Measurements from ENCODE around the gene ZNF138.
A peak's percentile ranks its signal among the peaks of the same experiment; 100 is the strongest.

Gene ZNF138

DNA sequence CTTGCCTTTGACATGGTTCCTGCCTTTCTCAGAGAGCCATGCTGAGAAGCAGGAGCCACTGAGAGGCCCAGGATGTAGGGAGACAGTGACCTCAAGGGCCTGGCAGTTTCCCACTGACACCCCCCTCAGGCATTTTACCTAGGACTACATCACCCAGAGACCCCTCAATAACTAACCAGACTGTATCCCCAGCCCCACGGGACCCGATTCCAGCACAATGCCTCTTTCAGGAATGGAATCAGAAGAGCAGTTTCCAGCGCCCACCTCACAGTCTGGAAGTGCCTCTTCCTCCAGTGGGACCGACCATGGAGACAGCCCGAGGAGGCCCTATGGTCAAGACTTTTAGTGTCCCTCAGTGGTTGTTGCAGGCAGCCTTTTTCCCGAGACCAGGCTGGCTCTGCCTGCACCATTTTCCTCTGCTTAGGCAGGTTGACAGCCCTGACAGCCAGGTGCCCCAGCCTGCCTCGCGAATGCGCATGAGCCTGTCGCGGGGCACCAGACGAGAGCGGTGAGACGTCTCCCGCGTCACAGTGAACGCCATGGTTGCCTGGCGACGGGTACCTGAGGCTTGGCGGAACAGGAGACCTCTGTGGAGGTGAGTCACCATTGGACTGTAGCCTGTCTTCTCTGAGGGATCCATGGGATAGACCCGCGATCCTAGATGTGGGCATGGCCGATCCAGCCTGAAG lies 80.5 kb downstream of the ZNF138 start:
- DNase-seq (ENCODE audit: low spot score) (no peak), FAIRE-seq (no peak)

DNA sequence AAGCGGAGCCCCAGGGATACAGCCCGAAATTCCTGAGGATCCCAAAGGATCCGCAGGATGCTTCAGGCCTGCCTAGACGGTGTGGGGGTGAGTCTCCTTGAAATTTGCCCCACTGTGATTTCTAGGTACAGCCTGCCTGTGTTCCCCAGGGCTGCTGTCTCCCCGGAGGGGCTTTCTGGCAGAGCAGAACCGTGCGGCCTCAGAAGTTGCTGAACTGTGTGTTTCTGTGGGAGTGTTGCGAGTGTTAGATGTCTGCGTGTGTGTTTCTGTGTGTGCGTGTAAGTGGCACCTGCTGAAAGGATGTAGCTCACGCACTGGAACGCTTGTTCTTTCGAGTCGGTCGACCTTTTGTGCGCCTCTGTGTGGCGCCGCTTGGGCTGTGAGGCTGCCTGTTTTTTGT lies 81.0 kb downstream of the ZNF138 start:
- DNase-seq (ENCODE audit: low spot score) (no peak), FAIRE-seq (no peak)

DNA sequence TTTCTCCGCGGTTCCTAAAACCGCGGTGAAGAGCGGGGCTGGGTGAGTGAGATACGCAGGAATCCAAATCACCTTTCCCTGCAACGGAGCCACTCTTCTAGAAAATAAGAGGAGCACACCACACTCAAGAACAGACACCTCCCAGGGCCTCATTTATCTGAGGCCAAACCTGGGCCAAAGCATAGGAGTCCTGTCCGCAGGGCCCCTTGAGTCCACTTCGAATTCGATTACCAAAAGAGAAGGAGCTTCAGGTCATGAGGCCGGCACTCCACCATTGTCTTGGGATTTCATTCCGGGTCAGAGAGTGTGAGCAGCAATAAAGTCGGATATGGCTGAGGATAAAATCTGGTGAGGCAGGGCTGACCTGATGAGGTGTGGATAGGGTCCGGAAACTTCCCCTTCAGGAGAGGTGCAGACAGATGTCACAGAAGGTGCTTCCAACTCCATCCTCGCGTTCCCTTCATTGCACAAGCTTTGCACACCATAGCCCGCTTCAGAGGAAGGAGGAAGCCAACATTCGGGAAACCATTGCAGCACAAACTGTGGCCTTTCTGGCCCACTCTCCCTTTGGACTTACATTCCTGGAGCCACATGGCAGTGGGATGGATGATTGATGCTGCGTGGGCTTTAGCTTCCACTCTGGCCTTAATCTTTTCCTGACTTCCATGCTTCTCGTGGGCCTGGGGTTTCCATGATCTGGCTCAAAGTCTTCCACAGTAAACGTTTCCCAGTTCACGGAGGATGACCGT lies 81.6 kb downstream of the ZNF138 start:
- FAIRE-seq (no peak), DNase-seq (ENCODE audit: low spot score) (no peak)

DNA sequence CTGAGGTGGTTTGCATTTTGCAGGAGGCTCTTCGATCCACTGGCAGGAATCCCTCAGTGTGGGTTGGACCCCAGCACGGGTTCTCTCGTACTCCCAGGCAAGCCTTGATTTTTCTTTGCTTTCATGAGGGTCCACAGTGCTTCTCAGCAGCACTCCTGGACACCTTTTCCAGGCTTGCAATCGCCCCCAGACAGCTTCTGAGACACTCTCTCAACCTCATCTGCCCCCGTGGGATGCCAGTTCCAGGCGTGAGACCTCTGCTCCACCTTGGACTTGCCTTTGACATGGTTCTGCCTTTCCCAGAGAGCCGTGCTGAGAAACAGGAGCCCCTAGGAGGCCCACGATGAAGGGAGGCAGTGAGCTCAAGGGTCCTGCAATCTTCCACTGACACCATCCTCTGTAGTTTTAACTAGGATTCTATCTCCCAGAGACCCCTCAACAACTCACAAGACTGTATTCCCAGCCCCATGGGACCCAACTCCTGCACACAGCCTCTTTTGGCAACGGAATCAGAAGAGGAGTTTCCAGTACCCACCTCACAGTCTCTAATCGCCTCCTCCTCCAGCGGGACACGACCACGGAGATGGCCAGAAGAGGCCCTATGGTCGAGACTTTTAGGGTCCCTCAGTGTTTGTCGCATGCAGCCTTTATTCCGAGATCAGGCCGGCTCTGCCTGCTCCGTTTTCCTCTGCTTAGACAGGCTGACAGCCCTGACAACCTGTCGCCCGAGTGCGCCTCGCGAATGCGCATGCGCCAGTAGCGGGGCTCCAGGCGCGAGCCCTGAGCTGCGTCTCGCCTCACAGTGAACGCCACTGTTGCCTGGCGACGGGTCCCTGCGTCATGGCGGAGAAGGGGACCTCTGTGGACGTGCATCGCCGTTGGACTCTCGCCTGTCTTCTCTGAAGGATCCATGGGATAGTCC lies 82.8 kb downstream of the ZNF138 start:
- FAIRE-seq: no peak
- no peak for DNase-seq (ENCODE audit: low spot score)

DNA sequence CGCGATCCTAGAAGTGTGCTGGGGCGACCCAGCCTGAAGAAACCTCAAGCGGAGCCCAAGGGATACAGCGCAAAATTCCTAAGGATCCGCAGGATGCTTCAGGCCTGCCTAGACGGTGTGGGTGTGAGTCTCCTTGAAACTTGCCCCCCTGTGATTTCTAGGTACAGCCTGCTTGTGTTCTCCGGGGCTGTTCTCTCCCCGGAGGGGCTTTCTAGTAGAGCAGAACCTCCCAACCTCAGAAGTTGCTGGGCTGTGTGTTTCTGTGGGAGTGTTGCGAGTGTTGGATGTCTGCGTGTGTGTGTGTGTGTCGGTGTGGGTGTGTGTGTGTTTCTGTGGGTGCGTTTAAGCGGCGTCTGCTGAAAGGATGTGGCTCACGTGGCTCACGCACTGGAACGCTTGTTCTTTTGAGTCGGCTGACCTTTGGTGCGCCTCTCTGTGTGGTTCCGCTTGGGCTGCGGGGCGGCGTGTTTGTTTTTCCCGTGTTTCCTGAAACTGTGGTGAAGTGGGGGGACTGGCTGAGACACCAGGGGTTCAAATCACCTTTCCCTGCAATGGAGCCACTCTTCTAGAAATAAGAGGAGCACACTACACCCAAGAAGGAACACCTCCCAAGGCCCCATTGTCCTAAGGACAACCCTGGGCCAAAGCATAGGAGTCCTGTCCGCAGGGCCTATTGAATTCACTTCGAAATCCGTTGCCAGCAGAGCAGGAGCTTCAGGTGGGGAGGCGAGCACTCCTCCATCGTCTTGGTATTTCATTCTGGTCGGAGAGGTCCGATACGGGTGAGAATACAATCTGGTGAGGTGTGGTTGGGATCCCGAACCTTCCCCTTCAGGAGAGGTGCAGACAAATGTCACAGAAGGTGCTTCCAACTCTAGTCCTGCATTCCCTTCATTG lies 83.7 kb downstream of the ZNF138 start:
- DNase-seq (ENCODE audit: low spot score): no peak
- FAIRE-seq: no peak

DNA sequence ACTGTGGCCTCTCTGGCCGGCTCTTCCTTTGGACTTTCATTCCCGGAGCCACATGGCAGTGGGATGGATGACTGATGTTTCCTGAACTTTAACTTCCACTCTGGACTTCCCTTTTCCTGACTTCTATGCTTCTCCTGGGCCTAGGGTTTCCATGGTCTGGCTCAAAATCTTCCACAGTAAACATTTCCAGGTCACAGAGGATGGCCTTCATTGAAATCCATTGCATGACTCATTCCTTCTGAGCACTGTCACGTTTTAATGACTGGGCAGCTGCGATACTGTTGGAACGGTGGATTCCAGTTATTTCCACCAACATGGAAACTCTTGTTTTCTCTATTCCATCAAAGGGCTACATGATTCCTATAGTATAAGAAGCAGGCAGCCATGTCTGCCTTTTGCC lies 84.5 kb downstream of the ZNF138 start:
- no peak for FAIRE-seq
- DNase-seq (ENCODE audit: low spot score): peak; percentile 34

DNA sequence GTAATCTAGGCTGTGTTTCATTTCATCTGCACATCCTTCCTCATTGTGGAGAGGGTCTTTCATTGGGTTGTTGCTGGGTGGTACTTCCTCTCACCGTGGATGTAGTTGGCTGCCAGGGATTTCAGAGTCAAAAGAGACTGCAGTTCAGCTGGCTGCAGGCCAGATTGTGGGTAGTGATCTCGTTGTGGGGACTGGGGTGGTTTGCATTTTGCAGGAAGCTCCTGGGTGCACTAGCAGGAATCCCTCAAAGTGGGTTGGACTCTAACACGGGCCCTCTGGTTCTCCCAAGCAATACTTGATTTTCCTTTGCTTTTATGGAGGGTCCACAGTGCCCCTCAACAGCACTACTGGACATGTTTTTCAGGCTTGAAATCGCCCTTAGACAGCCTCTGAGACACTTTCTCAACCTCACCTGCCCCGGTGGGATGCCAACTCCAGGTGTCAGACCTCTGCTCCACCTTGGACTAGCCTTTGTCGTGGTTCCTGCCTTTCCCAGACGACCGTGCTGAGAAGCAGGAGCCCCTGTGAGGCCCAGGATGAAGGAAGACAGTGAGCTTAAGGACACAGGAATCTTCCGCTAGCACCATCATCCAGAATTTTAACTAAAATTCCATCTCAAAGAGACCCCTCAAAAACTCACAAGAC lies 85.0 kb downstream of the ZNF138 start:
- DNase-seq (ENCODE audit: low spot score) (no peak), FAIRE-seq (no peak)

DNA sequence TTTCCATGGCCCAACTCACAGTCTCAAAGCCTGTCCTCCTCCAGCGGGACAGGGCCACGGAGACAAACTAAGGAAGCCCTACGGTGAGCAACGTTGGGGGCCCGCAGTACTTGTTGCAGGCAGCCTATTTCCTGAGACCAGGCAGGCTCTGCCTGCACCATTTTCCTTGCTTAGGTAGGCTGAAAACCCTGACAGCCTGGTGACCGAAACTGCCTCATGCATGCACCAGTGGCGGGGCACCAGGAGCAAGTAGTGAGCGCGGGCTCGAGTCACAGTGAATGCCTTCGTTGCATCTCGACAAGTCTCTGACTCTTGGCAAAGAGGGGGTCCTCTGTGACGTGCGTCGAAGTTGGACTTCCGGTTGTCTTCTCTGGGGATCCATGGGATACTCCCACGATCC lies 85.6 kb downstream of the ZNF138 start:
- FAIRE-seq (no peak), DNase-seq (ENCODE audit: low spot score) (no peak)

DNA sequence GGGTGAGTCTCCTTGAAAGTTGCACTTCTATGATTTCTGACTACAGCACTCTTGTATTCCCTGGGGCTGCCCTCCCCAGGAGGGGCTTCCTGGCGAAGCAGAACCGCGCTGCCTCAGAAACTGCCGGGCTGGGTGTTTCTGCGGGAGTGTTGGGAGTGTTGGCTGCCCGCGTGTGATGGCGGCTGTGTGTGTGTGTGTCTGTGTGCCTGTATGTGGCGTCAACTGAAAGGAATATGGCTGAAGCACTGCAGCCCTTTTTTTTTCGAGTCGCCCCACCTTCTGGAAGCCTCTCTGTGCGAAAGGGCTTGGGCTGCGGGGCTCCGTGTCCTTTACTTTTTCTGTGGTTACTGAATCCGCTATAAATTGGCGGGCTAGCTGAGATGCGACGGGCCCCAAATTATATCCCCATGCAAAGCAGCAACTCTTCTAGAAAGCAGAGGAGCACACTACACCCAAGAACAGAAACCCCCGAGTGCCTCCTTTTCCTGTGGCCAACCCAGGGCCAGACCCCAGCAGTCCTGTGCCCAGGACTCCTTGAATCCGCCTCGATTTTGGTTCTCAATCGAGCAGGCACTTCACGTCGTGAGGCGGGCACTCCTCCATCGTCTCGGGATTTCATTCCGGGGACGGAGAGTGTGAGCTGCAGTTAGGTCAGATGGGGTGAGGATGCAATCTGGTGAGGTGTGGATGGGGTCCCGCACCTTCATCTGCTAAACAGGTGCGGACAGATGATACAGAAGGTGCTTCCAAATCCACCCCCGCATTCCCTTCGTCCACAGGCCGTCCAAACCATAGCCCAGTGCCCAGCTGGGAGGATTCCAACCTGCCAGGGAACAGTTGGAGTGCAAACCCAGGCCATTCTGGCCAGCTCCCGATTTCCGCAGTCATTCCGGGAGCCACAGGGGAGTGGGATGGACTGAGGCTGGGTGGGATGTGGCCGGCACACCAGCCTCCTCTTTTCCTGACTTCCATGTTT lies 86.4 kb downstream of the ZNF138 start:
- FAIRE-seq (no peak), DNase-seq (ENCODE audit: low spot score) (no peak)

DNA sequence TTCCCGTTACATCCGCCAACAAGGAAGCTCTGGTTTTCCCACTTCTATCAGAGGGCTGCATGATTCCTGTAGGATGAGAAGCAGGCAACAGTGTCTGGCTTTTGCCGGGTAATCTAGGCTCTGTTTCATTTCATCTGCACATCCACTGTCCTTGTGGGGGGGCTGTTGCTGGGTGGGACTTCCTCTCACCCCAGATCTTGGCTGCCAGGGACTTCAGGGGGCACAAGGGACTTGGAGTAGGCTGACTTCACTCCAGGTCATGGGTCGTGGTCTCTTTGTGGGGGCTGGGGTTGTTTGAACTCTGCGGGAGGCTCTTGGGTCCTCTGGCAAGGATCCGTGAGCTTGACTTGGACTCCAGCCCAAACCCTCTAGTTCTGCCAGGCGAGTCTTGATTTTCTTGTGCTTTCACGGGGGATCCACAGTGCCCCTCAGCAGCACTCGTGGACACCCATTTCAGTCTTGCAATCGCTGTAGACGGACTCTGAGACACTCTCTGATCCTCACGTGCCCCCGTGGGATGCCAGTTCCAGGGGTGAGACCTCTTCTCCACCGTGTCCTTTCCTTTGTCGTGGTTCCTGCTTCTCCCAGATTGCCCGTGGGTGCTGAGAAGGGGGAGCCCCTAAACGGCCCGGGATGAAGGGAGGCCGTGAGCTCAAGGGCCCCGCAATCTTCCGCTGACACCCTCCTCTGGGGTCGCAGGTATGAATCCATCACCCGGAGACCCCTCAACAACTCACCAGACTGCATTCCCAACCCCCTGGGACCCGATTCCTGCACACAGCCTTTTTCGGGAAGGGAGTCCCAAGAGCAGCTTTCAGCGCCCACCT lies 87.4 kb downstream of the ZNF138 start:
- FAIRE-seq (no peak), DNase-seq (ENCODE audit: low spot score) (no peak)

DNA sequence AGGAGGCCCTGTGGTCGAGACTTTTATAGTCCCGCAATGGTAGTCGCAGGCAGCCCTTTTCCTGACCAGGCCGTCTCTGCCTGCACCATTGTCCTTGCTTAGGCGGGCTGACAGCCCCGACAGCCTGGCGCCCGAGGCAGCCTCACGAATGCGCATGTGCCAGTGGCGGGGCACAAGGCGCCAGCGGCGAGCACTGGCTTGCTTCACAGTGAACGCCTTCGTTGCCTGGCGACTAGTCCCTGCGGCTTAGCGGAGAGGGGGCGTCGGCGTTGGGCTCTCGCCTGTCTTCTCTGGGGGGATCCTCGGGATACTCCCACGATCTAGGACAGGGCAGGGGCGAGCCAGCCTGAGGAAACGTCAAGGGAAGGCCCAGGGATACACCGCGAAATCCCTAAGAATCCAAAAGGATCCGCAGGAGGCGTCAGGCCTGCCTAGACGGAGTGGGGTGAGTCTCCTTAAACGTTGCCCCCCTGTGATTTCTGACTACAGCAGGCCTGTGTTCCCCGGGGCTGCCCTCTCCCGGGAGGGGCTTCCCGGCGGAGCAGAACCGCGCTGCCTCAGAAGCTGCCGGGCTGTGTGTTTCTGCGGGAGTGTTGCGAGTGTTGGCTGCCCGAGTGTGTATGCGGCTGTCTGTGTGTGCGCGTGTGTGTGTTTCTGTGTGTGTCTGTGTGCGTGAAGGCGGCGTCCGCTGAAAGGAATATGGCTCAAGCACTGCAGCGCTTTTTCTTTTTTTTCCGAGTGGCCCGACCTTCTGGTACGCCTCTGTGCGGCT lies 88.3 kb downstream of the ZNF138 start:
- FAIRE-seq (no peak), DNase-seq (ENCODE audit: low spot score) (no peak)

Data from RCC 7860 (cell line).